T-helper 1 cell (primary cell): ENCODE data around the gene SETMAR.
A peak's percentile ranks its signal among the peaks of the same experiment; 100 is the strongest.
"Not testable (repeated sequence)": the region's sequence is repeated elsewhere in the genome, so short reads cannot be mapped to it uniquely, and the experiment has no call there.

Experiments used
- DNase-seq, 5 donors: peaks; one replicate each; pipeline ENCODE4 v3.0.0-alpha.2; 2012 to 2020

Gene SETMAR

GRCh38 chr3:4314688-4315087, 11.5 kb downstream of the SETMAR start:
- DNase-seq = no peak

- no peak for DNase-seq
These were observed 17.1 kb downstream of the SETMAR start for GRCh38 chr3:4320096-4320911.

GRCh38 chr3:4321732-4322131, 18.6 kb downstream of the SETMAR start:
- DNase-seq = no peak

GRCh38 chr3:4322635-4323034, 19.5 kb downstream of the SETMAR start:
- no peak for DNase-seq

- DNase-seq = no peak
These were observed 20.3 kb downstream of the SETMAR start for GRCh38 chr3:4323246-4324027.

- no peak for DNase-seq
These were observed 23.7 kb downstream of the SETMAR start for GRCh38 chr3:4326868-4327267.

GRCh38 chr3:4329806-4330205, 26.6 kb downstream of the SETMAR start:
- not testable (repeated sequence) for DNase-seq

- no peak for DNase-seq
These were observed 28.9 kb downstream of the SETMAR start for GRCh38 chr3:4332111-4332510.

- DNase-seq = no peak
These were observed 29.4 kb downstream of the SETMAR start for GRCh38 chr3:4332574-4332973.

- no peak for DNase-seq
These were observed 29.8 kb downstream of the SETMAR start for GRCh38 chr3:4332991-4333390.

GRCh38 chr3:4334548-4334947, 31.4 kb downstream of the SETMAR start:
- no peak for DNase-seq

GRCh38 chr3:4335840-4336562, 32.8 kb downstream of the SETMAR start:
- no peak for DNase-seq

GRCh38 chr3:4336850-4337546, 33.8 kb downstream of the SETMAR start:
- DNase-seq = no peak

GRCh38 chr3:4338751-4339150, 35.6 kb downstream of the SETMAR start:
- DNase-seq = no peak

- DNase-seq = no peak
These were observed 36.9 kb downstream of the SETMAR start for GRCh38 chr3:4340077-4340410.

- DNase-seq = no peak
These were observed 37.5 kb downstream of the SETMAR start for GRCh38 chr3:4340411-4341335.

GRCh38 chr3:4341336-4341675, 38.1 kb downstream of the SETMAR start:
- no peak for DNase-seq

GRCh38 chr3:4343258-4343657, 40.1 kb downstream of the SETMAR start:
- DNase-seq = no peak

GRCh38 chr3:4350789-4351163, 47.6 kb downstream of the SETMAR start:
- DNase-seq = peak; percentile 10 to 69 (median 39)

GRCh38 chr3:4351164-4351855, 48.1 kb downstream of the SETMAR start:
- peak in 1 of 5 donors; percentile 30 for DNase-seq

- DNase-seq = no peak
These were observed 48.7 kb downstream of the SETMAR start for GRCh38 chr3:4351872-4352271.
